ENCODE measurements around the gene ZFP28.

GRCh38 chr19:56603829-56604228 is 65.1 kb downstream of the ZFP28 start:
- no peak for TF ChIP-seq CTCF (IDR thresholded peaks at IDR 0.05)
- TF ChIP-seq POLR2A (IDR thresholded peaks at IDR 0.05) = no peak
